Femur (tissue), 1 donor: ENCODE results near the gene NCS1.
"Not testable (repeated sequence)": the region's sequence is repeated elsewhere in the genome, so short reads cannot be mapped to it uniquely, and the experiment has no call there.

ENCODE experiments used
- DNase-seq: peaks from one replicate; pipeline ENCODE4 v3.0.0-alpha.2; 2017

The NCS1 gene

GRCh38 chr9:130265431-130266235, 93.4 kb downstream of the NCS1 start, which contains the start of gene HMCN2:
Gene HMCN2 (plus strand): TSS chr9:130265760. CDS start chr9:130265879, 119 bp downstream.
- no peak for DNase-seq

GRCh38 chr9:130266236-130267098, 94.3 kb downstream of the NCS1 start:
- no peak for DNase-seq

- no peak for DNase-seq
Measured at GRCh38 chr9:130267930-130268329, 95.7 kb downstream of the NCS1 start.

- no peak for DNase-seq
Measured at GRCh38 chr9:130268521-130269211, 96.5 kb downstream of the NCS1 start.

GRCh38 chr9:130271473-130271872, 99.3 kb downstream of the NCS1 start:
- DNase-seq: no peak

GRCh38 chr9:130275156-130275555, 103.0 kb downstream of the NCS1 start:
- DNase-seq: no peak

GRCh38 chr9:130276121-130276520, 103.9 kb downstream of the NCS1 start:
- DNase-seq: no peak

- DNase-seq: no peak
Measured at GRCh38 chr9:130276955-130277354, 104.8 kb downstream of the NCS1 start.

GRCh38 chr9:130277525-130277924, 105.3 kb downstream of the NCS1 start:
- DNase-seq: not testable (repeated sequence)

- no peak for DNase-seq
Measured at GRCh38 chr9:130283539-130284248, 111.5 kb downstream of the NCS1 start.

GRCh38 chr9:130284249-130284625, 112.0 kb downstream of the NCS1 start:
- DNase-seq: no peak

- no peak for DNase-seq
Measured at GRCh38 chr9:130284690-130285089, 112.5 kb downstream of the NCS1 start.

GRCh38 chr9:130285271-130285670, 113.1 kb downstream of the NCS1 start:
- no peak for DNase-seq

GRCh38 chr9:130286072-130286770, 114.0 kb downstream of the NCS1 start:
- no peak for DNase-seq
